ENCODE data around the gene ADGRF3. TPM values are rescaled to one million over a fixed set of nuclear protein-coding genes. Genes with fewer than 3 reads are reported as not detected.
"Not testable (repeated sequence)": the region's sequence is repeated elsewhere in the genome, so short reads cannot be mapped to it uniquely, and the experiment has no call there.

ADGRF3 gene
- total RNA-seq, 1 donor from 2014 or later = 2.3 TPM

DNA sequence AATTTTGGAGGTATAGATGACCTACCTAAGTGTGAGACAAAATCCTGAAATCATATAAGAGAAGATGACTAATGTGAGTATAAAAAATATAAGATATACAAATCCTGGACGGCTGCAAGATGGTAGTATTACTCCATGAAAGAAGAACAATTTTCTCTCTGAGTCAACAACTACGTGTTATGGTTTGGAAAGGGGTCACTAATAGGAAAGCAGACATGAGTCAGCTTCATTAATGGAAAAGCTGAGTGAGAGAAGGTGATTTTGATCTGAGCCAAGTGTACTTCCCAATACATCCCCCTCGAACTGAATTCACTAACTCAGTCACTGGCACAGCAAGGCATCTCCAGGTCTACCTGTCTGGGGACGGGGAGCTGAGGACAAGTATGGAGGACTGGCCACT lies 20.7 kb downstream of the ADGRF3 start:
- Mint-ChIP-seq H3K27me3 (ENCODE audit: insufficient read depth) (peaks cover 6% of the 10 kb centered on the region), H3K27ac (no peak overlapping the region), H3K4me1 (ENCODE audit: low read depth) (peaks cover 13% of the 10 kb centered on the region), H3K36me3 (ENCODE audit: low read depth) (no peaks in the 10 kb centered on the region), H3K4me3 (no peak overlapping the region), H3K9me3 (no peaks in the 10 kb centered on the region)
- intact Hi-C loops (cut with micrococcal nuclease) = loop anchor here (5.0 kb wide), 1 partner anchor 334 kb away; no protein-coding TSS in a partner anchor
- DNase-seq (ENCODE audit: low spot score) = no peak

DNA sequence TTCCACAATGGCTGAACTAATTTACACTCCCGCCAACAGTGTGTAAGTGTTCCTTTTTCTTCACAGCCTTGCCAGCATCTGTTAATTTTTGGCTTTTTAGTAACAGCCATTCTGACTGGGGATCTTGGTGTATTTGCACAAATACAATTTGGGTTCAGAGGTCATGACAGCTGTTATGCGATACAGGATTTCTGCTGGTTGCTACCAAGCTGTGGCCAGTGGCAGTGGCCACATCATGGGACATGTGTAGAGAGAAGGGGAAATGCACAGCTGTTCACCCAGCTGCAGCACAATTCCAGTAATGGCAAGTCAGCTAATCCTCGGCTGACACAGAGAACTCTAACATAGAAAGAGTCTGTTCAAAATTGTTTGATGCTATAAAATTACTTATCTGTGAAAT lies 21.7 kb downstream of the ADGRF3 start:
- Mint-ChIP-seq H3K27ac (no peak overlapping the region), H3K4me3 (no peak overlapping the region), H3K27me3 (ENCODE audit: insufficient read depth) (peaks cover 6% of the 10 kb centered on the region), H3K4me1 (ENCODE audit: low read depth) (peaks cover 4% of the 10 kb centered on the region), H3K9me3 (no peaks in the 10 kb centered on the region), H3K36me3 (ENCODE audit: low read depth) (no peaks in the 10 kb centered on the region)
- intact Hi-C loops (cut with micrococcal nuclease) = loop anchor here (5.0 kb wide), 1 partner anchor 333 kb away; no protein-coding TSS in a partner anchor
- no peak for DNase-seq (ENCODE audit: low spot score)

DNA sequence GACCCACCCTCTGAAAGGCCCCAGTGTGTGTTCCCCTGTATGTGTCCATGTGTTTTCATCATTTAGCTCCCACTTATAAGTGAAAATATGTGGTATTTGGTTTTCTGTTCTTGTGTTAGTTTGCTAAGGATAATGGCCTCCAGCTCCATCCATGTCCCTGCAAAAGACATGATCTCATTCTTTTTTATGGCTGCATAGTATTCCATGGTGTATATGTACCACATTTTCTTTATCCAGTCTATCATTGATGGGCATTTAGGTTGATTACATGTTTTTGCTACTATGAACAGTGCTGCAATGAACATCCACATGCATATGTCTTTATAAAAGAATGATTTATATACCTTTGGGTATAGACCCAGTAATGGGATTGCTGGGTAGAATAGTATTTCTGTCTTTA lies 22.1 kb downstream of the ADGRF3 start:
- not testable (repeated sequence) for H3K36me3 Mint-ChIP-seq (ENCODE audit: low read depth)

DNA sequence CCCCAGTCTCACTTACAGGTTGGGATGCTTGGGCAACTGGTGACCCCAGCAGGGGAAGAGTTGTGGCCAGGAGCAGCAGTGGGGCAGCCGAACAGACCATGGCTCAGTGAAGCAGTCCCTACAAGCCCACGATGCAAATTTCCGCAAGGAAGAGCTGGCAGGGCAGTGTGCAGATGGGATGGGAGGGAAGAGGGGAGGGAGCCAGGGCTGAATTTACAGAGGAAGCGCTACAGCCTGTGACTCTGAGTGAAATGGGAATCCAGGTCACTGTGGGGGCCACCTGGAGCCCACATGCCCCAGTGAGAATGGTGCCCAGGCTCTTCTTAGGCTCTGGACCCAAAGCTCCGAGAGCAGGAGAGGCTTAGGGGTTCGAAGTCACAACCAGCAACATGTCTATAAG lies 27.6 kb downstream of the ADGRF3 start:
- Mint-ChIP-seq H3K4me3 (no peak overlapping the region), H3K36me3 (ENCODE audit: low read depth) (no peaks in the 10 kb centered on the region), H3K9me3 (no peaks in the 10 kb centered on the region), H3K4me1 (ENCODE audit: low read depth) (no peaks in the 10 kb centered on the region), H3K27me3 (ENCODE audit: insufficient read depth) (peaks cover 12% of the 10 kb centered on the region), H3K27ac (no peak overlapping the region)
- intact Hi-C loops (cut with micrococcal nuclease) = no loop called here
- DNase-seq (ENCODE audit: low spot score) = no peak

More for the DNA sequence above, 22.1 kb downstream of the ADGRF3 start:
- DNase-seq (ENCODE audit: low spot score); H3K27me3 Mint-ChIP-seq (ENCODE audit: insufficient read depth); H3K4me1 Mint-ChIP-seq (ENCODE audit: low read depth); H3K27ac Mint-ChIP-seq; intact Hi-C loops (cut with micrococcal nuclease); H3K4me3 Mint-ChIP-seq; H3K9me3 Mint-ChIP-seq: not testable (repeated sequence)

DNA sequence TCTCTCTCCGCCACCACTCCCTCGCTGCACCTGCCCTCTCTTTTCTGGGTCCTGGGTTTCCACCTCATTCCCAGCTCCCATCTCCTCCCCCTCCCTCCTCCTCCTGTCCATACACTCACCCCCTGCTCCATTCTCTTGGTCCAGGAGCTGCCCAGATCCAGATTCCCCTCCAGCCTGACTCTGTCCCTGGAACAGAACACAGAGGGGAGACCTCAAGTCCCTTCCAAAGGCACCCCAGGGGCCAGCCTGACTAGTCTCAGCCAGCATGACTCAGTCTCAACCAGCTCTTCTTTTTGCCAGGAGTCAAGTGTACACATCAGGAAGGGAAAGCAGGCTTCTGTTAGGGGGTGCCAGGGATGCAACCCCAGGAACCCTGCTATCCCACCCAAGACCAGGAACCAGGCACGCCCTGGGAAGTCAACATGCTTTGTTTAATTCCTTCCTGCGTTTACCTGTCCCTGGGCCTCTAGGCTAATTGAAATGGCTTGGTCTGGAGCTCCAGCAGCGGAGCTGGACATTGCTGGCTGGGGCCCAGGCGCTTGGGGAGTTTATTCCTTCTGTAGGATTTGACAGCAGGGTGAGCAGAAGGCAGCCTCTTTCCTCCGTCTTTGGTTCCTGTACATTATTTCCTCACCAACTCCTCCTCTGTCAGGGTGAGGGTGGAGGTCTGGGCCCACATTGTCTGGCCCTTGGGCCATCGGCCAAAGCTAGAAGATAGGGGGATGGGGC lies 29.0 kb downstream of the ADGRF3 start:
- Mint-ChIP-seq H3K27ac (no peak overlapping the region), H3K4me3 (no peak overlapping the region), H3K36me3 (ENCODE audit: low read depth) (no peaks in the 10 kb centered on the region), H3K27me3 (ENCODE audit: insufficient read depth) (peaks cover 9% of the 10 kb centered on the region), H3K9me3 (no peaks in the 10 kb centered on the region), H3K4me1 (ENCODE audit: low read depth) (no peaks in the 10 kb centered on the region)
- intact Hi-C loops (cut with micrococcal nuclease) = no loop called here
- no peak for DNase-seq (ENCODE audit: low spot score)

DNA sequence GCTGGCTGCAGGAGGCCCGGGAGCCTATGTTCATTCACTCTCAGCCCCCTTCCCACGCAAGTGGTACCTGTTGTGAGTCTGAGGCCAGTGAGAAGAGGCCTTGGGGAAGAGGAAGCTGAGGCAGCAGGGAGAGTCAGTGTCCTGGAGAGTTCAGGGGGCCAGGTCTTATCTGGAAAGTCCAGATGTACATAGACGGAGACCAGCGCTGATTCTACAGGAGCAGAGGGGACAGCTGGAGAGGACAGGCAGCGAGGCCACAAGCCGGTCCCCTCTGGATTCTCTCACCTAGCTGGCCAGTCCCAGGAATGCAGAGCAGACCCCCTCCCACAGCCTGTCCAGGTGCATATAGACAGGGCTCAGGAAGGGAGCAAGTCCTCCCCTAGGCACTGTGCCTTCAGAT lies 29.7 kb downstream of the ADGRF3 start:
- H3K9me3 Mint-ChIP-seq = no peaks in the 10 kb centered on the region
- H3K36me3 Mint-ChIP-seq (ENCODE audit: low read depth) = no peaks in the 10 kb centered on the region
- intact Hi-C loops (cut with micrococcal nuclease) = no loop called here
- H3K4me1 Mint-ChIP-seq (ENCODE audit: low read depth) = no peaks in the 10 kb centered on the region
- H3K27ac Mint-ChIP-seq = no peak overlapping the region
- H3K27me3 Mint-ChIP-seq (ENCODE audit: insufficient read depth) = peaks cover 6% of the 10 kb centered on the region
- no peak overlapping the region for H3K4me3 Mint-ChIP-seq
- DNase-seq (ENCODE audit: low spot score) = no peak

DNA sequence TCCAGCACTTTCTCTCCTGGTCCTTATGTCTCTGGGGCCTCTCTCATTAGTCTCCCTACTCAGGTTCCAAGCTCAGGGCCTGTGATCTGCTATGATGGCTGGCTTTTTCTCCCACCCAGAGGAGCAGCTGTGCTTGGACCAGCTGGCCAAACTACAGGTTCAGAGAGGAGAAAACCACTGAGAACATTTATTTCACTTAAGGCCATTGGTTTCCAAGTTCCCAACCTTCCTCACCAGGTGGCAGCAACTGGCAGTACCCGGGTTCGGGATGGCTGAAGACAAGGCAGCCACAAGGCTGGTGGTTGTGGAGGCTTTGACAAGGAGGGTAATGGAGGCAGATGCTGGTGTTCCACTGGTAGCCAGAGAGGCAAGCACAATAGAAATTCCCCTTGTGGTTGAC lies 30.5 kb downstream of the ADGRF3 start:
- Mint-ChIP-seq H3K36me3 (ENCODE audit: low read depth) (no peaks in the 10 kb centered on the region), H3K27ac (no peak overlapping the region), H3K4me1 (ENCODE audit: low read depth) (no peaks in the 10 kb centered on the region), H3K4me3 (no peak overlapping the region), H3K9me3 (no peaks in the 10 kb centered on the region), H3K27me3 (ENCODE audit: insufficient read depth) (peaks cover 6% of the 10 kb centered on the region)
- DNase-seq (ENCODE audit: low spot score) = no peak
- intact Hi-C loops (cut with micrococcal nuclease) = no loop called here

DNA sequence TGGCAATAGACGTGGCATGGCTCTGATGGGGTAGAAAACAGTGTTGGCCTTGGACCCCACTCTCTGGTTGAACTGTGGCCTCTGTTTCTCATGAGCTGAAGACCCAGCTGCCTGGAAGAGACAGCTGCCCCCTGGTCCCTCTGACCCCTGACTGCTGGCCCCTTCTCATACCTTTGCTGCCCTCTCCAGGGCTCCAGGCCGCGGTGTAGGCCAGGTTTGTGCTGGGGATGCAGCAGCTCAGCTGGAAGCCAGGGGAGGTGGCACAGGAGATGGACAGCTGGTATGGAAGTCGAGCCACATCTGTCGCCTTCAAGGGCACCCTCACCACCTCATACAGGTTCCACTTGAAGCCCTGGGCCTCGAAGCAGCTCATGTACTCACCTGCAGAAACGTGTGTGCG lies 32.3 kb downstream of the ADGRF3 start:
- intact Hi-C loops (cut with micrococcal nuclease) = no loop called here
- H3K27me3 Mint-ChIP-seq (ENCODE audit: insufficient read depth) = peaks cover 3% of the 10 kb centered on the region
- H3K9me3 Mint-ChIP-seq = no peaks in the 10 kb centered on the region
- H3K36me3 Mint-ChIP-seq (ENCODE audit: low read depth) = no peaks in the 10 kb centered on the region
- H3K4me3 Mint-ChIP-seq = no peak overlapping the region
- no peak for DNase-seq (ENCODE audit: low spot score)
- no peak overlapping the region for H3K27ac Mint-ChIP-seq
- no peaks in the 10 kb centered on the region for H3K4me1 Mint-ChIP-seq (ENCODE audit: low read depth)

DNA sequence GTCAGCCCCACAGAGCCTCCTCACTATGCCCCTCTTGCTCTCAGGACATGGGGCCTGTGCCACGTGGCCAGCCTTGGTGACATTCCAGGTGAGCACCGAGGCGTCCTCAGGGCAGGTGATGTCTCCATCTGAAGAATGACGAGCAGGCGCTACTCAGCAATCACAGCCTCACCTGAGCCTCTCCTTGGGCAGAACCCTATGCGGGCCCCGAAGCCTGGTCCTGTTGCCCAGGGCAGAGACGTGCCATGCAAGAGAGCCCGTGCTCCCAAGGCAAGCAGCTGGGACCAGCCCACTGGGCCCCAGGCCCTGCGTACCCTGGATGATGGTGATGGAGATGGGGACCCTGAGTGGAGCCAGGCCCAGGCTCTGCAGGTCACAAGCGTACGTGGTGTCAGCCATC lies 33.1 kb downstream of the ADGRF3 start:
- intact Hi-C loops (cut with micrococcal nuclease) = no loop called here
- DNase-seq (ENCODE audit: low spot score) = no peak
- Mint-ChIP-seq H3K4me3 (no peak overlapping the region), H3K36me3 (ENCODE audit: low read depth) (no peaks in the 10 kb centered on the region), H3K9me3 (no peaks in the 10 kb centered on the region), H3K4me1 (ENCODE audit: low read depth) (no peaks in the 10 kb centered on the region), H3K27ac (no peak overlapping the region), H3K27me3 (ENCODE audit: insufficient read depth) (peaks cover 3% of the 10 kb centered on the region)

DNA sequence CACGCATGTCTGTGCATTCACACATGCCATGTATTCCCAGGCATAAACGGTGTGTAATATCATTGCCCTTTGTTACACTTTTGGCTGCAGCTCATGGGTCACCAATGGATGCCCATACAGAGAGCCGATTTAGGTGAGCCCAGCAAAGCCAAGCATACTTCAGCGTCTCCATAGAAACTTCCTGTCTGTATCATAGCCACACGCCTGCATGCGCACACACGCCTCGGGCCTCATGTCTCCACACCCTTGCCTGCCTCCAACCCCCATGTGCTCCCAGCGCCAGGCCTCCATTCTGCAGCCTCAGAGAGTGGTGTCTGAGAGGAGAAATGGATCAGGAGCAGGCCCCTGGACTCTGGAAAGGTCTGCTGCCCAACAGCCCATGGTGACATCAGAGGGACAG lies 34.1 kb downstream of the ADGRF3 start:
- no peaks in the 10 kb centered on the region for H3K9me3 Mint-ChIP-seq
- H3K36me3 Mint-ChIP-seq (ENCODE audit: low read depth) = no peaks in the 10 kb centered on the region
- no peak for DNase-seq (ENCODE audit: low spot score)
- no peak overlapping the region for H3K27ac Mint-ChIP-seq
- intact Hi-C loops (cut with micrococcal nuclease) = no loop called here
- H3K4me1 Mint-ChIP-seq (ENCODE audit: low read depth) = no peaks in the 10 kb centered on the region
- no peak overlapping the region for H3K4me3 Mint-ChIP-seq
- H3K27me3 Mint-ChIP-seq (ENCODE audit: insufficient read depth) = peaks cover 3% of the 10 kb centered on the region

DNA sequence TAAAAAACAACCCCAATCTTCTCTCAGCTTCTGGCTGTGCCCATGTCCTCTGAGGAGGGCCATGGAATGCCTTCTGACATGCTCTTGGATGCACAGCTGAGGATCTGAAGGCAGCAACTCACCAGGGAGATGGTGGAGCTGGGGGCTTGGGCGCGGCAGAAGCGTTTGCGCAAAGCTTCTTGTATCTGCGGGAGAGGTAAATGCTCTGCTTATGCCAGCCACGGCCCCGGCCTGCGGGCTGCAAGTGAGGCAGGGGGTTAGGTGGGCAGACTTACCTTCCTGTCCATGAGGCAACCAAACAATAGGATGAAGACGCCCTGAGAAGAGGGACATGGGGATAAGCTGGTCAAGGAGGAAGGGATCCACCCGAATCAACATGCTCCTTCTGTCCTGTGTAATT lies 36.7 kb downstream of the ADGRF3 start:
- H3K4me3 Mint-ChIP-seq = no peak overlapping the region
- intact Hi-C loops (cut with micrococcal nuclease) = no loop called here
- no peaks in the 10 kb centered on the region for H3K9me3 Mint-ChIP-seq
- H3K27me3 Mint-ChIP-seq (ENCODE audit: insufficient read depth) = peaks cover 6% of the 10 kb centered on the region
- no peaks in the 10 kb centered on the region for H3K36me3 Mint-ChIP-seq (ENCODE audit: low read depth)
- H3K27ac Mint-ChIP-seq = no peak overlapping the region
- no peak for DNase-seq (ENCODE audit: low spot score)
- no peaks in the 10 kb centered on the region for H3K4me1 Mint-ChIP-seq (ENCODE audit: low read depth)

DNA sequence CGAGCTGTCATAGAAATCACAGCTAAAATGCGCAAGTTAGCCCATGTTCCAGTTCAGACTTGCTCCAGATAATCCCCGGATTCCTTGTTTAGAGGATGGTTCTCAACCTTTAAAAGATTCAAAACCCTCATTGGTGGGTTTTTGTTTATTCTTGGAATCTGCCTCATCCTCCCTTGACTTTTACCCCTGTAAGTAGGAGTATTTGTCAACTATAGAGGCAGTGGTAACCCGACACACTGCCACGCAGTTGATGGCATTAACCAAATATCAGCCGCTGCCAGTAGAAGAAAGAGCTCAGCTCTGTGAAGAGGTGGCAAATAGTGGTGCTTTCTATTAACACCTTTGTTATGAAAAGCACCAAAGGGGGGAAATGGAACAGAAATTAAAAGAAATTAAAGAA lies 41.0 kb downstream of the ADGRF3 start:
- no peaks in the 10 kb centered on the region for H3K4me1 Mint-ChIP-seq (ENCODE audit: low read depth)
- no peaks in the 10 kb centered on the region for H3K36me3 Mint-ChIP-seq (ENCODE audit: low read depth)
- no peaks in the 10 kb centered on the region for H3K9me3 Mint-ChIP-seq
- H3K27me3 Mint-ChIP-seq (ENCODE audit: insufficient read depth) = peaks cover 27% of the 10 kb centered on the region
- DNase-seq (ENCODE audit: low spot score) = no peak
- intact Hi-C loops (cut with micrococcal nuclease) = no loop called here
- H3K27ac Mint-ChIP-seq = no peak overlapping the region
- H3K4me3 Mint-ChIP-seq = no peak overlapping the region

DNA sequence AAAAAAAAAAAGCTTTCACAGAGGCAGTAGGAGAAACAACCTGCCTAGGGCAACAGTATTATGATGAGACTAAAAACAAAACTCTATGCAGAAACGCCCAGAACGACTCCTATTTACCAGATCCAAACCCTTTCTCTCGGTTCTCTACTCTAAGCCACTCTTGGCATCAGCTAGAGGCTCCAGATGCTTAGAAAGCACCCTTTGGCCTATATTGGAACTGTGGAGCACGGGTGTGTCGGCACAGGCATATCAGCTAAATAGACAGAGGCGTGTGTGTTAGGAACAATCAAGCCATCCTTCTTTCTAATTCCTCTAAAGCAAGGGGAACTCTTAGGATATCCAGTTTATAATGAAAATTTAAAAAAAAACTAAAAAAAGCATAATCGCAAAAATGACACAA lies 41.5 kb downstream of the ADGRF3 start:
- H3K27me3 Mint-ChIP-seq (ENCODE audit: insufficient read depth) = peaks cover 27% of the 10 kb centered on the region
- intact Hi-C loops (cut with micrococcal nuclease); H3K4me3 Mint-ChIP-seq; H3K27ac Mint-ChIP-seq; H3K36me3 Mint-ChIP-seq (ENCODE audit: low read depth); H3K9me3 Mint-ChIP-seq; H3K4me1 Mint-ChIP-seq (ENCODE audit: low read depth); DNase-seq (ENCODE audit: low spot score): not testable (repeated sequence)

DNA sequence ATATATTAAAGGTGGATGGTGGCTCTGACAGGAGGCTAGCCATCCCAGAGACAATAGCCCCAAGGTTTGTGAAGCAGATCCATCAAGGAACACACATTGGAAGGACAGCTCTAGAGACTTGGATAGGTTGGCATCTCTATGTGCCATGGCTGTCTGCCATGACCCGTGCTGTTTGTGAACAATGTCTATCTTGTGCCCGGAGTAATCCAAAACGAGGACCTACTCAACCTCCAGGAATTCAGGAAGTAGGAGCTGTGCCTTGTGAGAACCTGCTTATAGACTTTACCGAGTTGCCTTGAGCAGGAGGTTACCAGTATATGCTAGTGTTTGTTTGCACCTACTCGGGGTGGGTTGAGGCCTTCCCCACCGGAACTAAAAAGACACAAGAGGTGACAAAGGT lies 43.7 kb downstream of the ADGRF3 start:
- Mint-ChIP-seq H3K27me3 (ENCODE audit: insufficient read depth) (peaks cover 27% of the 10 kb centered on the region), H3K4me1 (ENCODE audit: low read depth) (no peaks in the 10 kb centered on the region), H3K36me3 (ENCODE audit: low read depth) (no peaks in the 10 kb centered on the region), H3K4me3 (no peak overlapping the region), H3K9me3 (no peaks in the 10 kb centered on the region), H3K27ac (no peak overlapping the region)
- intact Hi-C loops (cut with micrococcal nuclease) = no loop called here
- no peak for DNase-seq (ENCODE audit: low spot score)

Data from activated T-helper 1 cell treated with anti-CD3 and anti-CD28 coated beads, Interleukin-12 subunit alpha, Interleukin-12 subunit beta, Interleukin-2, Interleukin-4 antibody, amounts not matched to agents 30 ng/mL and 10 ng/mL and 1 ng/mL, durations not matched to agents 14 hours and 24 hours and 36 hours (primary cell).